Right renal pelvis (tissue), 4 donors: ENCODE data around the gene SLC2A5. TPM values are rescaled to one million over a fixed set of nuclear protein-coding genes. Genes with fewer than 3 reads are reported as not detected.
A peak's percentile ranks its signal among the peaks of the same experiment; 100 is the strongest.
"Not testable (repeated sequence)": the region's sequence is repeated elsewhere in the genome, so short reads cannot be mapped to it uniquely, and the experiment has no call there.

Source experiments
- DNase-seq, 4 donors: peaks; one replicate each; pipeline ENCODE4 v3.0.0-alpha.2; 2013; ENCODE audit warnings: low read depth in 4 of 4, low spot score in 3 of 4, missing footprints in 1 of 4
- polyA plus RNA-seq, 4 donors: library from polyadenylated mRNA; unstranded; fragments of 120-200 nt; gene quantifications; one replicate each; pipeline ENCODE4 v1.2.1, GENCODE V29; 2013; ENCODE audit not compliant: insufficient read length in 4 of 4

SLC2A5 gene
- polyA plus RNA-seq, 4 donors: 0.64 to 1.8 (median 0.82) TPM

DNA sequence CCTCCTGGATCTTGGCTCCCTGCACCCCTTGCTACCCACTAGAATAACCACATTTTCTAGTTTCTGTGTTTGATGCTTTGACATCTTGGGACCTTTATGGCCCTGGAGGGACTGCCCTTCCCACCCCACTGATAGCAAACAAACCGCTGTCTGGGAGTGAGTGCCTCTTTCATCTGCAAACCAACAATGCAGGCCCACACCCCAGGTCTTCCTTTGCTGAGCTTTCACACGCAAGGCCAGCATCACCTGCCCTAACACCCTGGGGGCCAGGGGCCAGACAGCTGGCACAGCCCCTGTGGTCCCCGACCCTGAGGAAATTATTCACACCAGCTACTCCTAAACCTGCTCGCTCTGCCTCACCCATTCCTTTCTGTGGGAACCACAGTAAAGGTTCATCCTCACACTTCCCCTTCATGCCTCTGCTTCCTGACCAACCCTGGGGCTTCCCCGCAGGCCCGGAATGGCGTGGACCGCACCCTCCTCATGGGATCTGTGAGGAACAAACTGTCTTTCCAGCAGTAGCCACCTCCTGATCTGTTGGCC is 58.6 kb downstream of the SLC2A5 start:
- no peak for DNase-seq

- DNase-seq: no peak
These were observed 59.7 kb downstream of the SLC2A5 start for GRCh38 chr1:9009438-9010370.

- no peak for DNase-seq
These were observed 61.2 kb downstream of the SLC2A5 start for GRCh38 chr1:9008236-9008635.

DNA sequence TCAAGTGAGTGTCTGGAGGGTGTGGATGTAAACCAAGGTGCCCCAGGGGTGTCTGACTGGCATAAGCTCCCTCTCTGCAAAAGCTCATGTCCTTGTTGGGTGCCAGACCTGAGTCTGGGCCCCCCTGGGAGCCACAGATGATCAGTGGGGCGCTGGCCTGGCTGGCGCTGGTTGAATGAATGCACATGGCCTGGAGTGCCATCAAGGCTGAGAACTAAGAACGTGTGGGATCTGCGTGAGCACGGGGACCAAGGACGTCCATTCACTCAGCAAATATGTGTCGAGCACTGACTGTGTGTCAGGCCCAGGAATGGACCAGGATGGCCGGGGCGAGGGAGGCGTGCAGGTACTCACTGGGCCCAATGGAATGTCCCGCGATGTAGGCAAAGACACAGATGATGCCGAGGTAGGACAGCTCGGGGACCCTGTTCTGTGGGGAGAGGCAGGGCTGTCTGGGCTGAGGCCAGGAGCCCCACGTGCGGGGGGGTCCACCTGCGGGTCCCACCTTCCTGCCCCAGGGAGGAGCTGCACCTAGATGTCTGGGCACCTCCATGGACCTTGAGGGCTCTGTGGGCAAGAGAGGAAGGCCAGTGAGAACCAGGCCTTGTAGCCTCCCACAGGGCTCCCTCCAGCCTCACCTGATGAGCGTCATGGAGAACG is 62.3 kb downstream of the SLC2A5 start:
- DNase-seq: no peak

- no peak for DNase-seq
These were observed 64.1 kb downstream of the SLC2A5 start for GRCh38 chr1:9005395-9005708.

DNA sequence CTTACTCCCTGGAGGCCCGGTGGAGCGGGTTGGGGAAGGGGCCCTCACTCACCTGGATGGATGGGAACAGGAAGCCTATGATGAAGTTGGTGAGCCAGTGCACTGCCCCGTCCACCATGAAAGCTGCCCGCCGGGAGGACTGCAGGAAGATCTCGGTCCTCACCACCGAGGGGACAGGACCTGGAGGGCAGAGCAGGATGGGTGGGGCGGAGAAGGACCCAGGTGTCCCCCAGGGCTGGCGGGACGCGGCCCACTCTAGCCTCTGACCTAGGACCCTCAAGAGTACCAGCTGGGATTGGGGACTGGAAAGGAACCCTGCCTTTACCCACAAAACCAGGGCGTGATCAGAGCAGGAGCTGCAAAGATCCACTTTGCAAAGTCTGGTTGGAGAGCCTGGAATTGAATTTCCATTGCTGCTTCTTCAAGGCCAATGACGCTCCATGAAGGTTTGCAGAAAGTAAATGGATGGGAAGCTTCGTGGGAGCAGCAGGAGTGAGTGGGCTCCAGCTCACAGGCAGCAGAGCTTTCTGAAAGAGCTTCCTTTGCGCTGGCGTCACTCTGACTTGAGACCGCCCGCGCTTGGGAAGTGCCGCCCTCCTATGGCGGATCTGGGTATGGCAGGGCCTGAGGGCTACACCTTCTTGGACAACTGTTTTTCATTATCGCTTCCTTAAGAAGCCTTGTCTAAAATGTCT is 64.6 kb downstream of the SLC2A5 start:
- peak; percentile 50 to 77 (median 65) for DNase-seq

GRCh38 chr1:9004031-9004699 is 65.3 kb downstream of the SLC2A5 start:
- DNase-seq: no peak

DNA sequence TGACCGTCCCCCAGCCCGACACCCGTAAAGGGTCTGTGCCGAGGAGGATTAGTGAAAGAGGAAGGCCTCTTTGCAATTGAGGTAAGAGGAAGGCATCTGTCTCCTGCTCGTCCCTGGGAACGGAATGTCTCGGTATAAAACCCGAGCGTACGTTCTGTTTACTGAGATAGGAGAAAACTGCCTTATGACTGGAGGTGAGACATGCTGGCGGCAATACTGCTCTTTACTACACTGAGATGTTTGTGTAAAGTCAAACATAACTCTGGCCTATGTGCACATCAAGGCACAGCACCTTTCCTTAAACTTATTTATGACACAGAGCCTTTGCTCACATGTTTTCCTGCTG is 67.2 kb downstream of the SLC2A5 start:
- DNase-seq: not testable (repeated sequence)

DNA sequence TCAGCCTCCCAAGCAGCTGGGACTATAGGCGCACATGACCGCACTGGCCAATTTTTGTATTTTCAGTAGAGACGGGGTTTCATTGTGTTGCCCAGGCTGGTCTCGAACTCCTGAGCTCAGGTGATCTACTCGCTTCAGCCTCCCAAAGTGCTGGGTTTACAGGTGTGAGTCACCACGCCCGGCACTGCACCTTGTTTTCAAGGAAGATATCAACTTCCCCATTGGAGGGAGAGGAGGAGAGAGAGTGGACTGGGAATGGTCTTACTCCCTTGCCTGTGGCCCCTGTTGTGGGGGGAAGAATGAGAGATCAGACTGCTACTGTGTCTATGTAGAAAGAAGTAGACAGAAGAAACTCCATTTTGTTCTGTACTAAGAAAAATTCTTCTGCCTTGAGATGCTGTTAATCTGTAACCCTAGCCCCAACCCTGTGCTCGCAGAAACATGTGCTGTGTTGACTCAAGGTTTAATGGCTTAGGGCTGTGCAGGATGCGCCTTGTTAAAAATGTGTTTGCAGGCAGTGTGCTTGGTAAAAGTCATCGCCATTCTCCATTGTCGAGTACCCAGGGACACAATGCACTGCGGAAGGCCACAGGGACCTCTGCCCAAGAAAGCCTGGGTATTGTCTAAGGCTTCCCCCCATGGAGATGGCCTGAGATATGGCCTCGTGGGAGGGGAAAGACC is 67.8 kb downstream of the SLC2A5 start:
- DNase-seq: not testable (repeated sequence)

GRCh38 chr1:8993962-8994675 is 75.3 kb downstream of the SLC2A5 start:
- DNase-seq: not testable (repeated sequence)

GRCh38 chr1:8992936-8993687 is 76.3 kb downstream of the SLC2A5 start:
- no peak for DNase-seq

GRCh38 chr1:8989821-8990220 is 79.6 kb downstream of the SLC2A5 start:
- DNase-seq: no peak

DNA sequence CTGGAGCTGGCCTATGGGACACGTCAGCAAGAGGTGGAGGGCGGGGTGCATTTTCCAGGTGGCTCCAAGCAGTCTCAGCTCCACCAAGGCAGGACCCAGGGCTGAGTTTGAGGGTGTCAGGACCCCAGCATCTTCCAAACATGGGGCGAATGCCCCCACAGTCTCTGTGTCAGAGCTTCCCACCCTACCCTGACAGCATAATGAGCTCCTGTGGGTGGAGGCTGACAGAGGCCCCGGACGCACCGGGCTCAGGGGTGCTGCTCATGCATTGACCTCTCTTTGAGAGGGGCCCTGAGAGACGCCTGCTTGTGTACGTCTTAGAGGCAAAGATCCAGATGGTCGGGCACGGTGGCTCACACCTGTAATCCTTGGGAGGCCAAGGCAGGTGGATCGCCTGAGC is 80.4 kb downstream of the SLC2A5 start:
- no peak for DNase-seq

GRCh38 chr1:8988618-8988967 is 80.8 kb downstream of the SLC2A5 start:
- no peak for DNase-seq

- peak in 1 of 4 donors; percentile 35 for DNase-seq
These were observed 81.4 kb downstream of the SLC2A5 start for GRCh38 chr1:8987881-8988617.

GRCh38 chr1:8986814-8987190 is 82.6 kb downstream of the SLC2A5 start:
- DNase-seq: no peak

DNA sequence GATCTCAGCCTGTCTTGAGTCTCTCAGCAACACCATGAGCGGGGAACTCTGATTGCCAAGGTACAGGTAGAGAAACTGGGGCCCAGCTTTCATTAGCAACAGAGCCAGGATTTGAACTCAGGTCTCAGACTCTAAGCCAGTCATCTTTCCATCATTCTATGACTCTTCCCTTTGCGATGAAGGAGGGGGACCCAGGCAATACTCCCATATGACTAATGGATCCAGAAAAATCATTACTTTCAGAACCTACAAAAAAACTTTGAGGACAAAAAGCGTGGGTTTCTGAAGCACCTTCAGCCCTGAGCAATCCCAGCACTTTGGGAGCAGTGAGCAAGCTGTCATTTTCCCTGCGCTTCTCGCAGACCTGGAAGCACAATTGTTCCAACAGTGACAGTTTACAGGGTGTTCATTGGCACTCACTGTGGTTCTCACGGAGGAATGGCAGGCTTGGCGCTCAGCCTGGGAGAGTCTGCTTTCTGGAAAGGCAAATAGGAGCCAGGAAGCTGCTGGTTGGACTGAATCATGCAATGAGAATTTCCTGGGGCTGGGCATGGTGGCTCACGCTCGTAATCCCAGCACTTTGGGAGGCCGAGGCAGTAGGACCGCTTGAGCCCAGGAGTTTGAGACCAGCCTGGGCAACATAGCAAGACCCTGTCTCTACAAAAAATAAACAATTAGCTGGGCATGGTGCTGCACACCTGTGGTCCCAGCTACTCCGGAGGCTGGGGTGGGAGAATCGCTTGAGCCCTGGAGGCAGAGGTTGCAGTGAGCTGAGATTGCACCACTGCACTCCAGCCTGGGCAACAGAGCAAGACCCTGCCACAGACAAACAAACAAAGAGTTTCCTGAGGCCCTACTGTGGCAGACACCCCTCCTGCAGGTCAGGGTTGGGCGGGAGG is 83.3 kb downstream of the SLC2A5 start:
- no peak for DNase-seq
